Osteoblast (primary cell): ENCODE results near the gene TDRD10. TPM values are rescaled to one million over a fixed set of nuclear protein-coding genes. Genes with fewer than 3 reads are reported as not detected.

Experiments used
- DNase-seq: peaks from one replicate; pipeline ENCODE4 v3.0.0; 2011; ENCODE audit warnings: low spot score, mixed read lengths; ENCODE audit not compliant: insufficient read length; ENCODE audit errors: missing footprints
- H2AFZ ChIP-seq: 2 replicates; pipeline ENCODE4 v1.6.0; 2011; ENCODE audit warnings: mild to moderate bottlenecking, low read length
- H3K27ac ChIP-seq: 2 replicates; pipeline ENCODE4 v1.5.1; 2011; ENCODE audit warnings: mild to moderate bottlenecking, low read depth, low read length, moderate library complexity
- H3K27me3 ChIP-seq: 2 replicates; pipeline ENCODE4 v1.6.0; 2012; ENCODE audit warnings: mild to moderate bottlenecking, control low read depth, inconsistent platforms, low read length, moderate library complexity; ENCODE audit not compliant: insufficient read depth
- H3K36me3 ChIP-seq: 2 replicates; pipeline ENCODE4 v1.5.1; 2011; ENCODE audit warnings: mild to moderate bottlenecking, low read length, control low read depth, moderate library complexity; ENCODE audit not compliant: insufficient read depth
- H3K4me1 ChIP-seq: 2 replicates; pipeline ENCODE4 v1.5.1; 2011; ENCODE audit warnings: mild to moderate bottlenecking, low read length, control low read depth, moderate library complexity; ENCODE audit not compliant: insufficient read depth
- H3K4me2 ChIP-seq: 2 replicates; pipeline ENCODE4 v1.6.0; 2011; ENCODE audit warnings: mild to moderate bottlenecking, low read length; ENCODE audit not compliant: insufficient read depth
- H3K4me3 ChIP-seq: fragments of 200-600 bp; sonication (generic); 3 replicates; pipeline ENCODE4 v1.5.1; 2012; ENCODE audit warnings: mild to moderate bottlenecking, low read length, inconsistent platforms; ENCODE audit not compliant: insufficient read depth
- H3K79me2 ChIP-seq: 2 replicates; pipeline ENCODE4 v1.6.0; 2012; ENCODE audit warnings: mild to moderate bottlenecking, low read length, control low read depth, inconsistent platforms; ENCODE audit not compliant: insufficient read depth
- H3K9me3 ChIP-seq: 2 replicates; pipeline ENCODE4 v1.5.1; 2011; ENCODE audit warnings: low read depth, low read length, control low read depth
- H4K20me1 ChIP-seq: 2 replicates; pipeline ENCODE4 v1.6.0; 2012; ENCODE audit warnings: mild to moderate bottlenecking, low read length, control low read depth; ENCODE audit not compliant: insufficient read depth
- total RNA-seq: library from RNA; depleted of rRNA; stranded (reverse); fragments of >200 nt; gene quantifications from 2 replicates; pipeline ENCODE4 v1.2.3, GENCODE V29; 2012
- TF ChIP-seq, protein P1 (sequence below): IDR thresholded peaks from 2 replicates; pipeline ENCODE4 v1.5.1; 2011; ENCODE audit warnings: mild to moderate bottlenecking, low read depth, low read length, moderate library complexity; ENCODE audit errors: extremely low read depth

The TDRD10 gene
- total RNA-seq, 1 donor: not detected

DNA sequence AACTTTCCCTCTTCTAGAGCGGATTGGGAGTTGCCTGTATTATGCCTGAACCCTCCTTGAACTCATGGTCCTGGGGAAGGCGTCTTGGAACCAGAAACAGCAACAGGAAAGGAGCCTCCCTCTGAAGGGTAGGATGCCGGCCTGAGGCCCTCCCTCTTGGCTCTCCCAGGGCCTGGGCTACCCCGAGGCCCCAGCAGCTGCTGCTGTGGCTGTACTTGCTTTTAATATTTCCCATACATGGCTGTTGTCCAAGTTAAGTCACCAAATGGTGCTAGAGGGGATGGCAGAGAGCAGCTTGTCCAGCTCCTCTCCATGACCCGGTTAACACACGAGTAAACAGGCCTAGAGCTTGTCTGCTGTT lies 76.0 kb downstream of the TDRD10 start:
- Histone ChIP-seq H3K27me3 (no peaks in the 10 kb centered on the region), H3K9me3 (no peaks in the 10 kb centered on the region), H2AFZ (no peak overlapping the region), H3K4me1 (no peaks in the 10 kb centered on the region), H3K4me2 (no peak overlapping the region), H4K20me1 (peaks cover 12% of the 10 kb centered on the region), H3K4me3 (no peak overlapping the region), H3K27ac (no peak overlapping the region), H3K36me3 (peaks cover 45% of the 10 kb centered on the region), H3K79me2 (no peaks in the 10 kb centered on the region)
- TF ChIP-seq, protein P1, sequence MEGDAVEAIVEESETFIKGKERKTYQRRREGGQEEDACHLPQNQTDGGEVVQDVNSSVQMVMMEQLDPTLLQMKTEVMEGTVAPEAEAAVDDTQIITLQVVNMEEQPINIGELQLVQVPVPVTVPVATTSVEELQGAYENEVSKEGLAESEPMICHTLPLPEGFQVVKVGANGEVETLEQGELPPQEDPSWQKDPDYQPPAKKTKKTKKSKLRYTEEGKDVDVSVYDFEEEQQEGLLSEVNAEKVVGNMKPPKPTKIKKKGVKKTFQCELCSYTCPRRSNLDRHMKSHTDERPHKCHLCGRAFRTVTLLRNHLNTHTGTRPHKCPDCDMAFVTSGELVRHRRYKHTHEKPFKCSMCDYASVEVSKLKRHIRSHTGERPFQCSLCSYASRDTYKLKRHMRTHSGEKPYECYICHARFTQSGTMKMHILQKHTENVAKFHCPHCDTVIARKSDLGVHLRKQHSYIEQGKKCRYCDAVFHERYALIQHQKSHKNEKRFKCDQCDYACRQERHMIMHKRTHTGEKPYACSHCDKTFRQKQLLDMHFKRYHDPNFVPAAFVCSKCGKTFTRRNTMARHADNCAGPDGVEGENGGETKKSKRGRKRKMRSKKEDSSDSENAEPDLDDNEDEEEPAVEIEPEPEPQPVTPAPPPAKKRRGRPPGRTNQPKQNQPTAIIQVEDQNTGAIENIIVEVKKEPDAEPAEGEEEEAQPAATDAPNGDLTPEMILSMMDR: no peak
- no peak for DNase-seq

DNA sequence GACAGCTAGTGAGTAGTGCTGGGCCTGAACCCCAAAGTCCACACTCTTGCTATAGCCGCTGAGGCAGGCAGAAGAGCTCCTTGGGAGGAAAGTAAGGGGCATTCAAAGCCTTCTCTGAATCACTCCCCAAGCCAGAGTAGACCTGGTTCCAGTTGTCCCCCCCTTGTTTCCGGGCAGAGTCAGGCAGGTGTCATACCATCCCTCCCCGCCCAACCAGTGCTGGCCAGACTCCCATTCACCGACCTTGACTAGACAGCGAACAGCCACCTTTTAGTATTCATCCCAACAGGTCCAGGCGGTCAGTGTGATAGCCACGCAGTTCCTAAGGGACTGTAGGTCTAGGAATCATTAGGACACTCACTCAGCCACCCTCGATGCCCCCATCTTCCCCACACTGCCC lies 77.4 kb downstream of the TDRD10 start:
- Histone ChIP-seq H3K4me1 (no peaks in the 10 kb centered on the region), H3K9me3 (no peaks in the 10 kb centered on the region), H4K20me1 (peaks cover 12% of the 10 kb centered on the region), H3K27ac (no peak overlapping the region), H3K4me2 (no peak overlapping the region), H2AFZ (no peak overlapping the region), H3K27me3 (no peaks in the 10 kb centered on the region), H3K4me3 (no peak overlapping the region), H3K79me2 (no peaks in the 10 kb centered on the region), H3K36me3 (peaks cover 57% of the 10 kb centered on the region)
- TF ChIP-seq, protein P1: no peak
- DNase-seq: no peak

GRCh38 chr1:154581766-154582165 lies 79.7 kb downstream of the TDRD10 start:
- Histone ChIP-seq H3K36me3 (peaks cover 81% of the 10 kb centered on the region), H4K20me1 (peaks cover 16% of the 10 kb centered on the region), H3K9me3 (no peaks in the 10 kb centered on the region)

GRCh38 chr1:154582885-154583284 lies 80.9 kb downstream of the TDRD10 start:
- H3K79me2 ChIP-seq: no peaks in the 10 kb centered on the region
- H3K36me3 ChIP-seq: peaks cover 92% of the 10 kb centered on the region

More at GRCh38 chr1:154581766-154582165, 79.7 kb downstream of the TDRD10 start:
- Histone ChIP-seq H3K79me2 (no peaks in the 10 kb centered on the region), H3K27ac (no peak overlapping the region), H3K4me3 (no peak overlapping the region), H3K4me2 (no peak overlapping the region), H3K4me1 (no peaks in the 10 kb centered on the region), H3K27me3 (no peaks in the 10 kb centered on the region), H2AFZ (no peak overlapping the region)
- TF ChIP-seq, protein P1: no peak
- DNase-seq: no peak

More at GRCh38 chr1:154582885-154583284, 80.9 kb downstream of the TDRD10 start:
- no peak overlapping the region for H3K27ac ChIP-seq
- peaks cover 13% of the 10 kb centered on the region for H4K20me1 ChIP-seq
- no peak overlapping the region for H3K4me2 ChIP-seq
- H3K4me1 ChIP-seq: no peaks in the 10 kb centered on the region
- H3K27me3 ChIP-seq: no peaks in the 10 kb centered on the region
- TF ChIP-seq, protein P1: no peak
- peak; percentile 17 for DNase-seq
- H2AFZ ChIP-seq: no peak overlapping the region
- H3K4me3 ChIP-seq: no peak overlapping the region
- no peaks in the 10 kb centered on the region for H3K9me3 ChIP-seq
